Progenitor cell of endocrine pancreas (in vitro differentiated cells): ENCODE results near the gene ENGASE. TPM values are rescaled to one million over a fixed set of nuclear protein-coding genes. Genes with fewer than 3 reads are reported as not detected.

ENCODE experiments used
- DNase-seq: peaks from one replicate; pipeline ENCODE4 v3.0.0; 2021; ENCODE audit warnings: low spot score; ENCODE audit not compliant: unreplicated experiment
- H3K27ac Mint-ChIP-seq: 2 replicates; pipeline ENCODE4 v1.8.0; 2021; ENCODE audit warnings: mild to moderate bottlenecking, moderate library complexity, mixed read lengths
- H3K27me3 Mint-ChIP-seq: 2 replicates; pipeline ENCODE4 v1.8.0; 2021; ENCODE audit warnings: mixed read lengths
- H3K36me3 Mint-ChIP-seq: 2 replicates; pipeline ENCODE4 v1.8.0; 2022; ENCODE audit warnings: mixed read lengths; ENCODE audit not compliant: insufficient read depth
- H3K4me1 Mint-ChIP-seq: 2 replicates; pipeline ENCODE4 v1.8.0; 2021; ENCODE audit warnings: low read depth, mixed read lengths
- H3K4me3 Mint-ChIP-seq: 2 replicates; pipeline ENCODE4 v1.8.0; 2021; ENCODE audit warnings: low read depth, mild to moderate bottlenecking, moderate library complexity, mixed read lengths
- H3K9me3 Mint-ChIP-seq: 2 replicates; pipeline ENCODE4 v1.8.0; 2021; ENCODE audit warnings: low read depth, mixed read lengths
- total RNA-seq: library from RNA; stranded (reverse); gene quantifications from 2 replicates; pipeline ENCODE4 v1.2.1, GENCODE V29; 2021
- TF ChIP-seq, protein P1 (sequence below): fragments of 200-600 bp; sonication (generic); IDR thresholded peaks from one replicate; pipeline ENCODE4 v1.5.0; 2021; ENCODE audit warnings: antibody characterized with exemption, mild to moderate bottlenecking; ENCODE audit not compliant: unreplicated experiment

The ENGASE gene
- total RNA-seq, 1 donor from 2014 or later: 52.4 TPM

DNA sequence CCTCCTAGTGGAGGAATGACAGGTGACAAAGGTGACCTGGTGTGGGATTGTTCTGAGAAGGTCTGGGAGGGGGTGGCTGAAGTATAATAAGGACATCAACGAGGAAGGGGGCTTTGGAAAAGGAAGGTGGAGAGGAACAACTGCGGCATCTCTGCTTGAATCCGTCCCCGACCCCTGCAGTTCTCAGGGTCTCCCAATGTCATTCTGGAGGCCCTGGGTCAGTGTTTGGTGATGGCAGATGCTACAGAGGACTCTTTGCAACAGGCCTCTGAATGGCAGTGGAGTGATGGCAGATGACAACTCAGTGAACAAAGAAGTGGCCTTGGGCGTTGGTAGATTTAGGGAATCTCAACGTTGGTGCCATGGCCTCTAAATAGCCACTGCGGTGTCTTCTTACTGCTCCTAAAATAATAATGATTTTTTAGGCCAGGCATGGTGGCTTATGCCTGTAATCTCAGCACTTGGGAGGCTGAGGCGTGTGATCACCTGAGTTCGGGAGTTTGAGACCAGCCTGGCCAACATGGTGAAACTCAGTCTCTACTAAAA, 1.3 kb downstream of the ENGASE start:
- DNase-seq: no peak
- TF ChIP-seq, protein P1, sequence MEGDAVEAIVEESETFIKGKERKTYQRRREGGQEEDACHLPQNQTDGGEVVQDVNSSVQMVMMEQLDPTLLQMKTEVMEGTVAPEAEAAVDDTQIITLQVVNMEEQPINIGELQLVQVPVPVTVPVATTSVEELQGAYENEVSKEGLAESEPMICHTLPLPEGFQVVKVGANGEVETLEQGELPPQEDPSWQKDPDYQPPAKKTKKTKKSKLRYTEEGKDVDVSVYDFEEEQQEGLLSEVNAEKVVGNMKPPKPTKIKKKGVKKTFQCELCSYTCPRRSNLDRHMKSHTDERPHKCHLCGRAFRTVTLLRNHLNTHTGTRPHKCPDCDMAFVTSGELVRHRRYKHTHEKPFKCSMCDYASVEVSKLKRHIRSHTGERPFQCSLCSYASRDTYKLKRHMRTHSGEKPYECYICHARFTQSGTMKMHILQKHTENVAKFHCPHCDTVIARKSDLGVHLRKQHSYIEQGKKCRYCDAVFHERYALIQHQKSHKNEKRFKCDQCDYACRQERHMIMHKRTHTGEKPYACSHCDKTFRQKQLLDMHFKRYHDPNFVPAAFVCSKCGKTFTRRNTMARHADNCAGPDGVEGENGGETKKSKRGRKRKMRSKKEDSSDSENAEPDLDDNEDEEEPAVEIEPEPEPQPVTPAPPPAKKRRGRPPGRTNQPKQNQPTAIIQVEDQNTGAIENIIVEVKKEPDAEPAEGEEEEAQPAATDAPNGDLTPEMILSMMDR: no peak
- H3K4me3 Mint-ChIP-seq: peak overlapping the region; percentile 81
- no peaks in the 10 kb centered on the region for H3K9me3 Mint-ChIP-seq
- H3K27ac Mint-ChIP-seq: no peak overlapping the region
- peaks cover 8% of the 10 kb centered on the region for H3K36me3 Mint-ChIP-seq
- peaks cover 7% of the 10 kb centered on the region for H3K4me1 Mint-ChIP-seq
- H3K27me3 Mint-ChIP-seq: peaks cover 4% of the 10 kb centered on the region

DNA sequence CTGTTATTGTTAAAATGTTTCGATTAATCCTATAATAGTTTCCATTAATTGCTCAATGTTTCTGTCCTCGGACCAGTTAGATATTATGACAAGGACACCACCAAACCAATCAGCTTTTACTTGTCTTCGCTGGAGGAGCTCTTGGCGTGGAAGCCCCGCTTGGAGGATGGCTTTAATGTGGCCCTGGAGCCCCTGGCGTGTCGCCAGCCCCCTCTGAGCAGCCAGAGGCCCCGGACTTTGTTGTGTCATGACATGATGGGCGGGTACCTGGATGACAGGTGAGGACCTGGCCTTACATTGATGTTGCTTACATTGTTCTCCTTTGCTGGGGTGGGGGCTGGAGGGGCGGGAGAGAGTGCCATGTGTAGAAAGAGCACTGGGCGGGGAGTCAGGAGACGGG, 3.0 kb downstream of the ENGASE start:
- TF ChIP-seq, protein P1: no peak
- H3K36me3 Mint-ChIP-seq: peaks cover 16% of the 10 kb centered on the region
- no peak for DNase-seq
- H3K4me1 Mint-ChIP-seq: peaks cover 7% of the 10 kb centered on the region
- no peak overlapping the region for H3K27ac Mint-ChIP-seq
- no peaks in the 10 kb centered on the region for H3K27me3 Mint-ChIP-seq
- H3K4me3 Mint-ChIP-seq: no peak overlapping the region
- no peaks in the 10 kb centered on the region for H3K9me3 Mint-ChIP-seq

DNA sequence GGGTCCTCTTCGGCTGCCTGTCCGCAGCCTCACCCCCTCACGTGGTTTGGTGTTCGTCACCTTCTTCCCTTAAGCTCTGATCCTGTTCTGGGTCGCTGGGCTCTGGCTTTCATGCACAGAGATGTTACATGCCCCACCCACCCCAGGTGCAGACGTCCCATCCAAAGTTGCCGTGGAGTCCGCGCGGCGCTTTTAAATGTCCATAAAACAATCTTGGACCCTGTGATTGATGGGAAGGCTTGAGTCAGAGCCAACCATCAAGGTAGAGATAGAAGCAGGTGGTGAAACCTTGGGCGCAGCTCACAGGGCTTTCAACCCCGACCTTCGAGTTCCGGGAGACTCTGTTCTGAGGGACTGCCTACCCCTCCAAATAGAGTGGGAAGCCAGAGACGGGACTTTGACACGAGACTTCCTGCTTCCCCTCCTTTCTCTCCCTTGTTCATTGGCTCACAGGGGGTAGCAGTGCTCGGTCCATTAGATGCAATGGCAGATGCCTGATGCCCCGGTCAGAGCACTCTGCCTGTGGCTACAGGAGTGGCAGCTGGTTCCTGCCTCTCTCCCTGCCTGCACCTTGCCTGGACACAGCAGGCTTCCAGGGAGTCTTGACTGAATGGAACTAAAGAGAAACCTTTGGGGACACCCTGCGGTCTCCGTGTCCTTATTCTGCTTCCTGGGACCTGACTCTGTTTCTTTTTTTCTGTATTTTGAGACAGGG, 4.0 kb downstream of the ENGASE start:
- H3K4me3 Mint-ChIP-seq: no peak overlapping the region
- TF ChIP-seq, protein P1: no peak
- H3K9me3 Mint-ChIP-seq: no peaks in the 10 kb centered on the region
- no peak for DNase-seq
- no peak overlapping the region for H3K27ac Mint-ChIP-seq
- H3K36me3 Mint-ChIP-seq: peaks cover 17% of the 10 kb centered on the region
- H3K4me1 Mint-ChIP-seq: peaks cover 7% of the 10 kb centered on the region
- H3K27me3 Mint-ChIP-seq: no peaks in the 10 kb centered on the region

DNA sequence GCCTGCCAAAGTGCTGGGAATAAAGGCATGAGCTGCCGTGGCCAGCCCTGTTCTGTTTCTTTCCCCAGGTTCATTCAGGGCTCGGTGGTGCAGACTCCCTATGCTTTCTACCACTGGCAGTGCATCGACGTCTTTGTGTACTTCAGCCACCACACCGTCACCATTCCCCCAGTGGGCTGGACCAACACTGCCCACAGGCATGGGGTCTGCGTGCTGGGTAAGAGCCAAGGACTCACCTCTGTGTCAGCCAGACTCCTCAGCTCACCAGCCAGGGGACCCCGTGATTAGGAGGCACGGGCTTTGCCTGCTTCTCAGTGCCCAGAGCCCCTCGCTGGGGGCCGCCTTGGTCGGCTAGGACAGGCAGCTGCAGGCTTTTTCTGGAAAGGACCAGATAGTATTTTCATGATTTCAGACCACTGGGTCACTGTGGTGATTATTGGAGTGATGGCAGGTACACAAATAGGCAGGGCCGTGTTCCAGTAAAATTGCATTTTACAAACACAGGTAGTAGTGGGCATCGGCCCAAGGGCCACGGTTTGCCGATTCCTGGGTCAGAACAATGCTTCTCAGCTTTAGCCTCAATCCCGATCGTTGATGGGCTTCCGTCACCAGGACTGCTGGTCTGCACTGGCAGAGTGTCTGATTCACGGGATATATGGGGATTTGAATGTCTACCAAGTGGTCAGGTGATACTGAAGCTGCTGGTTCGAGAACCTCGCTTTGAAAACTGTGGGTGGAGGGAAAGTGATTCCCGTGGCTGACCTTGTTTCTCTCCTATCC, 5.0 kb downstream of the ENGASE start:
- Mint-ChIP-seq H3K27ac (no peak overlapping the region), H3K4me3 (no peak overlapping the region)

DNA sequence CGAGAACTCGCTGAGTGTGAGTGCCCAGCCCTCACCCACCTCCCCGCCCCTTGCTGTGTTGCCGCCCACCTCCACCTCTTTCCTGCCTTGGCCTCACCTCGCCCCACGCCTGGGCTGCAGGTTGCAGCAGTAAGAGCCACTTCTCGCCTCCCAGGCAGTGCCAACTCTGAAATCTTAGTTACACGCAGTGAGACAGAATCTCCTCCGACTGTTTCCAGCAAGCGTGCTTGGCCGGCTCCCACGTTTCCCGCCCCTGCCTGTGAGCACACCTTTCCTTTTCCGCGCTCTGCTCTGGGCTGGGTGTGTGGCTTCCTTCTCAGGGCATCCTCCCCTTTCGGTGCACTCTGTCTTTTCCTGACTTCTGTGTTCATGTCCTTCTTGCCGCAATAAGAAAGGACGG, 5.7 kb downstream of the ENGASE start:
- DNase-seq: no peak
- no peak overlapping the region for H3K27ac Mint-ChIP-seq
- TF ChIP-seq, protein P1: no peak
- H3K9me3 Mint-ChIP-seq: no peaks in the 10 kb centered on the region
- no peaks in the 10 kb centered on the region for H3K27me3 Mint-ChIP-seq
- peaks cover 6% of the 10 kb centered on the region for H3K4me1 Mint-ChIP-seq
- no peak overlapping the region for H3K4me3 Mint-ChIP-seq
- peaks cover 17% of the 10 kb centered on the region for H3K36me3 Mint-ChIP-seq

More for the DNA sequence above, 5.0 kb downstream of the ENGASE start:
- Mint-ChIP-seq H3K36me3 (peaks cover 17% of the 10 kb centered on the region), H3K9me3 (no peaks in the 10 kb centered on the region), H3K27me3 (no peaks in the 10 kb centered on the region), H3K4me1 (peaks cover 7% of the 10 kb centered on the region)
- TF ChIP-seq, protein P1: no peak
- no peak for DNase-seq
